HepG2 (cell line): ENCODE data around the gene ETV2. TPM values are rescaled to one million over a fixed set of nuclear protein-coding genes. Genes with fewer than 3 reads are reported as not detected.

Experiments
- ARID3A ChIP-seq: IDR thresholded peaks from 2 replicates; pipeline ENCODE4 v1.6.1; 2012; ENCODE audit warnings: low read depth, low read length, improper control_type of control experiment
- EED ChIP-seq: sonication (generic); formaldehyde crosslinking; IDR thresholded peaks from 2 replicates; pipeline ENCODE4 v1.5.0; 2020; ENCODE audit warnings: mild to moderate bottlenecking, missing genetic modification reagents
- NCOA2 ChIP-seq: sonication (generic); formaldehyde crosslinking; IDR thresholded peaks from 2 replicates; pipeline ENCODE4 v1.8.0; 2022; ENCODE audit warnings: inconsistent platforms
- RAD21 ChIP-seq: fragments of 450-650 bp; formaldehyde crosslinking; IDR thresholded peaks from 2 replicates; pipeline ENCODE4 v1.5.0; 2020; ENCODE audit warnings: mild to moderate bottlenecking
- SETDB1 ChIP-seq: sonication (generic); formaldehyde crosslinking; IDR thresholded peaks from 2 replicates; pipeline ENCODE4 v1.5.1; 2020; ENCODE audit warnings: missing genetic modification reagents, mild to moderate bottlenecking, borderline replicate concordance
- U2AF2 ChIP-seq: fragments of 200-400 bp; formaldehyde crosslinking; IDR thresholded peaks from 2 replicates; pipeline ENCODE4 v1.6.1; 2017; ENCODE audit warnings: low read depth, mild to moderate bottlenecking, low read length
- XRCC5 ChIP-seq: fragments of 200-400 bp; formaldehyde crosslinking; optimal IDR thresholded peaks from 2 replicates; pipeline ENCODE3; 2017; ENCODE audit warnings: mild to moderate bottlenecking, low read length
- ZBTB38 ChIP-seq: sonication (generic); formaldehyde crosslinking; IDR thresholded peaks from 2 replicates; pipeline ENCODE4 v1.5.1; 2020; ENCODE audit warnings: mild to moderate bottlenecking, missing genetic modification reagents
- ZFY ChIP-seq: sonication (generic); formaldehyde crosslinking; IDR thresholded peaks from 2 replicates; pipeline ENCODE4 v1.4.0; 2020; ENCODE audit warnings: missing genetic modification reagents
- ZNF460 ChIP-seq: sonication (generic); formaldehyde crosslinking; IDR thresholded peaks from 2 replicates; pipeline ENCODE4 v1.5.1; 2020; ENCODE audit warnings: missing genetic modification reagents, mild to moderate bottlenecking, borderline replicate concordance
- ZNF687 ChIP-seq: sonication (generic); formaldehyde crosslinking; IDR thresholded peaks from 2 replicates; pipeline ENCODE4 v1.5.1; 2020; ENCODE audit warnings: mild to moderate bottlenecking, missing genetic modification reagents, moderate library complexity
- polyA plus RNA-seq, 8 experiments: library from polyadenylated mRNA; depleted of rRNA in 3 of 8; stranded (reverse) in 7 of 8; unstranded in 1 of 8; fragments of >200 nt; fragmentation: Illumina TruSeq in 4 of 8; extraction: Trizol in 4 of 8; gene quantifications; 2 replicates each; pipeline versions ENCODE4 v1.2.1 to v1.2.3, GENCODE V29; 2011 to 2016; ENCODE audit warnings: low read depth in 4 of 8, missing spikeins in 1 of 8, mixed read lengths in 1 of 8; ENCODE audit not compliant: insufficient read depth in 1 of 8
- total RNA-seq, 5 experiments: library from RNA; depleted of rRNA; stranded (reverse); fragments of >200 nt; fragmentation: Illumina TruSeq; extraction: Trizol; gene quantifications; 2 replicates each; pipeline ENCODE4 v1.2.3, GENCODE V29; 2016; ENCODE audit warnings: low read depth in 1 of 5
- TF ChIP-seq, protein P1 (sequence below): sonication (generic); formaldehyde crosslinking; IDR thresholded peaks from 2 replicates; pipeline ENCODE4 v1.5.0; 2020; ENCODE audit warnings: mild to moderate bottlenecking, missing genetic modification reagents, moderate library complexity

Gene ETV2
- total and polyA plus RNA-seq, 2 of the 13 experiments (the other 11 are each of a cell fraction or from before 2014, with no cell fraction given) = 0.07 to 0.20 TPM

GRCh38 chr19:35618857-35619256 is 22.7 kb upstream of the ETV2 start (continued):
- no peak for TF ChIP-seq XRCC5
- no peak for TF ChIP-seq ZNF460 (CRISPR knock-in tag)
- TF ChIP-seq NCOA2 (CRISPR knock-in tag) = no peak
- TF ChIP-seq RAD21 (CRISPR knock-in tag) = peak; percentile 54
- TF ChIP-seq ZBTB38 (CRISPR knock-in tag) = peak; percentile 74
- TF ChIP-seq ZNF687 (CRISPR knock-in tag) = peak; percentile 22; the same call in 1 of the 2 replicates
- no peak for TF ChIP-seq EED (CRISPR knock-in tag)
- no peak for TF ChIP-seq U2AF2
- no peak for TF ChIP-seq SETDB1 (CRISPR knock-in tag)
- TF ChIP-seq ZFY (CRISPR knock-in tag) = 0 out of 2 replicates have a peak, but pooled peaks have one; percentile 17
- TF ChIP-seq ARID3A = no peak
- TF ChIP-seq, protein P1, sequence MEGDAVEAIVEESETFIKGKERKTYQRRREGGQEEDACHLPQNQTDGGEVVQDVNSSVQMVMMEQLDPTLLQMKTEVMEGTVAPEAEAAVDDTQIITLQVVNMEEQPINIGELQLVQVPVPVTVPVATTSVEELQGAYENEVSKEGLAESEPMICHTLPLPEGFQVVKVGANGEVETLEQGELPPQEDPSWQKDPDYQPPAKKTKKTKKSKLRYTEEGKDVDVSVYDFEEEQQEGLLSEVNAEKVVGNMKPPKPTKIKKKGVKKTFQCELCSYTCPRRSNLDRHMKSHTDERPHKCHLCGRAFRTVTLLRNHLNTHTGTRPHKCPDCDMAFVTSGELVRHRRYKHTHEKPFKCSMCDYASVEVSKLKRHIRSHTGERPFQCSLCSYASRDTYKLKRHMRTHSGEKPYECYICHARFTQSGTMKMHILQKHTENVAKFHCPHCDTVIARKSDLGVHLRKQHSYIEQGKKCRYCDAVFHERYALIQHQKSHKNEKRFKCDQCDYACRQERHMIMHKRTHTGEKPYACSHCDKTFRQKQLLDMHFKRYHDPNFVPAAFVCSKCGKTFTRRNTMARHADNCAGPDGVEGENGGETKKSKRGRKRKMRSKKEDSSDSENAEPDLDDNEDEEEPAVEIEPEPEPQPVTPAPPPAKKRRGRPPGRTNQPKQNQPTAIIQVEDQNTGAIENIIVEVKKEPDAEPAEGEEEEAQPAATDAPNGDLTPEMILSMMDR = peak; percentile 37
- TF ChIP-seq, all 625 proteins: peak for 7
